Activated CD4-positive, alpha-beta T cell treated with anti-CD3 and anti-CD28 coated beads for 48 hours (primary cell): ENCODE measurements around the gene SORBS2.
A peak's percentile ranks its signal among the peaks of the same experiment; 100 is the strongest.

Source experiments
- DNase-seq: peaks from one replicate; pipeline ENCODE4 v3.0.0-alpha.2; 2020

Gene SORBS2

DNA sequence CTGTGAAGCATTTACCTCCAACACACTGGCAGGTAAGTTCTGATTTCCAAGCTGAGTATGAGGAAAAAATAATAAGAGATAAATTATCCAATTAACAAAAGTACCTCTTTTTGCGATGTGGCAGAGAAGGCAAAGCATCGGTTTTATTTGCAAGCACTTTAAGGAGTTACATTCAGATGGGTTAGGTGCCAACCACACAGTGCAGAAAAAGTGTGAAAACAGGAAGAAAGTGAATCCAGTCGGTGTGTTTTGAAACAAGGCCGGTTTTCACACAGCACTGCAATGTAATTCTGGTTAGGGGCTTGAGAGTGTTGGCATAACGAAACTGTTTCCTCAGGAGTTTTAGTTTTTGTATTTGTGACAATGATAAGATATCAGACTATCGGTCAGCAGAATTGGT, 145.8 kb downstream of the SORBS2 start:
- DNase-seq: no peak

DNA sequence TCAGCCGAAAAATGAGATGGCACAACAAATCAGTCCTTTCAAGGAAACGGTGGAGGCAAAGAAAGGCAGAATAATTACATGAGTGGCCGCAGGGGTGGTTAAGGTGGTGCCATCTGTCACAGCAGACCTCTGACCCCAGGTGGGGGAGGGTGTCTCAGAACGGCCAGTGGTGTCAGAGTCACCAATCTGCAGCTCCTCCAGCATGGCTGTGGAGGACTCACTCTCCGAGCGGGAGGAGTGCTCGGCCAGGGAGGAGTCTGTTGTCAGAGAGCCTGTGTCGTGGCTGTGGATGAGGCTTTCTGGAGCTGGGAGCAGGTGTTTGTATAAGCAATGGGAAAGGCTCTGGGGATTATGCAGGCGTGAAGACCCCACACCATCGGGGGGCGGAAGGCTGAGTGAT, 146.3 kb downstream of the SORBS2 start:
- no peak for DNase-seq

DNA sequence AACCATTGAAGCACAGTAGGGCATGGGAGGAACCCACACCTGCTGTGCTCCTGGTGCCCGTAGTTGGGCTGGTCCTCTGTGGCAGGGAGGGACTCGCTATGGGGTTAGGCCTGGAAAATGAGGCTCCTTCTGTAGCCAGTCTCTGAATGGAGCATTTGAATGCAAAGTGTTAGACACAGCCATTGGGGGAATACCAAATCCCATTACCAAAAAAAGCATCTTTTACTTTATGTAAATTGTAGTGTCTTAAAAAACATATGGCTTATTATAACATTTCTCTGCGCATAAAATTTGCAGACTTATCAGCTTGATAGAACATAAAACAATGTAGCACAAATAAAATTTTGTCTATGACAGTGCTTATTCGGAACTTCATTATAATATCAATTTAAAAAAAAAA, 147.5 kb downstream of the SORBS2 start:
- DNase-seq: no peak

DNA sequence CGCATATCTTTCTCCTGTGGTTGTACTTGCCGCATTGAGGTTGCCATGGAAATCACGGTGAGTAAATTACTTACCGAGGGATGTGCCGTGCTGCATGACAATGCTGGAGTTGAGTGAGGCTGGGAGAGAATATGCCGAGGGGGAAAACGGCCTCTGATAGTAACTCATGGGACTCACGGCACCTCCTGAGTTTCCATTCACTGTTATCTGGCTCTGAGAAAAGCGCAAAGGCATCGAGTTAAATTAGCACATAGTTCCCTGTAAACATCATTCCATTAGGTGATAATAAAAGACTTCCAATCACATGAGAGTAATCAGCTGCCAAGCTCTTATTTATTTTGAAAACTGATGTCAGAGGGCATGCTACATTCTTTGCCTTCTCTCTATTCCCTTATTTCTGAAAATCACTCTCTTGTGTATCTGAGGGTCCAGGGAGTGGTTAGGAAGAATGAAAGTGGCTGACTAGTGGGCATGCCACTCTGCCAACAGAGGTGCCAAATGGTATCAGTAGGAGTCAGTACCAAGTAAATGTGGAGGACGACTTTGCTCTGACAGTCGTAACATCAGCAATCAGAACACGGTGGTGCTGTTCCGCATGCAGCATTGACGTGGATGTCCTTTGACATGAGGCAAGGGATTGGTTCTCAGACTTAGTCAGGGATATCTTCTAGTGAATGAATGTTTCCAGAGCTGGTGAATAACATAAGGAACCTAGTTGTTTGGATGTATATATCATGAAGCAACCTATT, 149.8 kb downstream of the SORBS2 start:
- no peak for DNase-seq

DNA sequence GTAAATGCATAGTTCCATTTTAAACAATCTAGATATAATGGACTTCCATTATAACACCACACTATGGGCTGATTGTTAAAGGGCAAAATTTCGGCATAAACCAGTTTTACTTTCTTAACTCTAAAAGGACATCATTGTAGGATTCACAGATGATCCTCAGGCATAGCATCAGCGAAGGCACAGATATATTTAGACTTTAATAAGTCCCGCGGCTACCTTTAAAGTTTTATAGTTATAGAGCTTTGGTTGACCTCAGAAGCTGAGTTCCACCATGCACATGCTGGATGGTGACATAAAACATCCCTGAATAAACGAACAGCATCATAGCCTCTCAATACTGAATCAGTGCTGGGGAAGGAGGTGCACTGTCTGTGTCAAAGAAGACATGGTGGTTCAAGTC, 151.7 kb downstream of the SORBS2 start:
- DNase-seq: no peak

DNA sequence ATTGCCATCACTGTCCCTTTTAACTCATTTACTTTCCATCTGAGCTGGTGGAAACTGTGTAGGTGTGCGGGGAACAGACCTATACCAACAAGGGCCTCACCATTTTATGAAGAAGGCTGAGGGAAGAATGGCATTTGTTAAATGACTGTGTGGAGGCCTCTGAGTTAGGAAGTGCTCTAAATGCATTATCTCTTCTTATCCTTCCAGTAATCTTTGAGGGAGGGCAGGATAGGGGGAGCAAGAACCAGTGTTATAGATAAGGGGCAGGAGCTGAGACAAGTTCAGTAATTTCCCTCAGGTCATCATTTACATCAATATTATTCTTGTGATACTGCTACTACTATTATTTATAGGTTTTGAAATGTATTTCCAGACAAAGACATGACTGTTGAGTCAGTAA, 154.3 kb downstream of the SORBS2 start:
- no peak for DNase-seq

DNA sequence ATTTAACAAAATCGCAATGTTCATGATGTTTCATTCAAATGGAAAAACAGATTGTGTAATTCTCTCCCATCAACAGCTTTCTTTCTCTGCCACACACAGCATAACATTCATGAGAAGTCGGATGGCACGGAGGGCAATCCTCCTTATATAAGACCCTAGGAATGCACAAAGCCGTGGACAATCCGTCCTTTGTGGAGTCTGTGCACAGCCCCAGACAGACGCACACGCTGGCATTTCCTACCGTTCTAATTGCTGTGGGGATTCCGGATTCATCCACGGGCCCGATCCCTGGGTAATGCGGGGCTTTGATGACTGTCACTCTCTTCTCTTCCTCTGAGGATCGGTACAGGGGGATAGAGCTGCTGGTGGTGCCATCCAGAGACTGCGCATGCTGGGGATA, 154.8 kb downstream of the SORBS2 start:
- DNase-seq: no peak

DNA sequence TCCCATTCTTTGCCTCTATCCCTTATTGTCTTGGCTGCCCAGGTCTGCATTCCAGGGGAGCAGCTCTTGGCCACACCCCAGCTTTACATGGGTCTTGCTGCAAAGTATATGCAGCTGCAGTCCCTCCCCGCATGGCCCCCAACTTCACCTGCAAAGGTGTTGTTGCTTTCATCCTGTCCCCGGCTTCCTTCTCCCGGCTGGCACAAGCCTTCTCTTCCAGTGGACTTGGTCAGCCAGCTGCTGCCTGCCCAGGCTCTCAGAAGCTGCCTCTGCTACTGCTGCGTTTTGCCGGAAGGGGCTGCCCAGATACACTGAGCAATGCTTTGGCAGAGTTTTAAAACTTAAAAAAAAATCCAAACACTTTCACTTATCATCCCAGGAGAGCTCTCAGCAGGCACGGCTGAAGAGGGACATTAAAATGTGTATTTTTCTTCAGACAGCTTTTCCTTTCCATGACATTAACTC, 155.5 kb downstream of the SORBS2 start:
- no peak for DNase-seq

DNA sequence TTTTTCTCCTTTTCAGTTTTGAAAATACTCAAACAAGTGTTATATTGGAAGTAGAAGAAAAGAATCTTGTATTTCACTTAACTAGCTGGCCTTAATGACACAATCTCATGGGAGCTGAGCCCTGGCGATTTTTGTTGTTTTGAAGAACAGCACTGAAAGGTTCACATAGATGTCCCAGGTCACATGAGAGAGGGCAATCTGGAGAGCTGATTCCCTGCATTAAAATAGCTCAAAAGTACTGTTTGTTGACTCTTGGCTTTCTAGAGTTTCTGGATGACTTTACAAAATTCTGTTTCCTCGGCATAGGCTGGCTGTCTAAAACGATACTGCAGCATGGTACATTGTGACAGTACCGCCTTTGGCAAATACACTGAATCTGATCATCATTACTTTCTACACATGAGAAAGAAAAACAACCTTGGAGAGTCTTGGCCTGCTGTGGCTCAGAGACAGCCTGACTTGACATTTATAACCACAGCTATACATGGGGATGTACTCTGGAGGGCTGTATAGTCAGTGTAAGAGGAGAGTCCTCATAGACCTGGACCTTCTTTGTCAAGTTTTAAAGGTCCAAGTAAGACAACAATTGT, 156.9 kb downstream of the SORBS2 start:
- DNase-seq: no peak

DNA sequence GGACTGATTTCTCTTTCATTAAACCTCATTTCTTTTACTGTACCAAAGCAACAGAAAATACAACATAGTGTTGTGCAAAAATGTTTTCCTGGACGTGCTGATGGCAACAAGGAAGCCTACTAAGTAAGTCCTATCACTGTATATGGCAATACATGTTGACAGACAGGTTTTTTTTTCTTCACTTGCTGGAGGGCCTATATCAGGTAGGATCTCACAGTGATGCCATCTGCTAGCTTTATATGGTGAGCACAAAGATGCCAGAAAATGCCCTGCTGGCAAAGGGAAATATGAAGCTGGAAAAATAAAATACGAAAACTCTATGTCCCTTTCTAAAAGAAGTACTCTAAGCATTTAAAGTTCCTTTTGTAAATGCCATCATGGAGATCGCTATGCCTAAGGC, 157.7 kb downstream of the SORBS2 start:
- no peak for DNase-seq

DNA sequence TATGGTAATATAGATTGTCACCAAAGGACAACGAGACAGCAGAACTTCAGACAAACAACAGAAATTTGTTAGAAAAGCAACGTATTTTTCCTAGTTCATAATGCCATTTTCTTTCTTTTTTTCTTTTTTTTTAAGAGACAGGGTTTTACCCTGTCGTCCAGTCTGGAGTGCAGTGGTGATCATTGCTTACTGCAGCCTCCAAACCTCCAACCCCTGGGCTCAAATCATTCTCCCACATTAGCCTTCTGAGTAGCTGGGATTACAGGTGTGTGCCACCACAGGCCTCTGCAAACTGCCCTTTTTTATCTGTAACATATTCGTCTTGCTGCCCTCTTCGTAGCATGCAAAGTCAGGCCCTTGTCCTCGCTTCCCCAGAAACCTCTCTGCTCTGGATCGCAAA, 160.1 kb downstream of the SORBS2 start:
- no peak for DNase-seq

DNA sequence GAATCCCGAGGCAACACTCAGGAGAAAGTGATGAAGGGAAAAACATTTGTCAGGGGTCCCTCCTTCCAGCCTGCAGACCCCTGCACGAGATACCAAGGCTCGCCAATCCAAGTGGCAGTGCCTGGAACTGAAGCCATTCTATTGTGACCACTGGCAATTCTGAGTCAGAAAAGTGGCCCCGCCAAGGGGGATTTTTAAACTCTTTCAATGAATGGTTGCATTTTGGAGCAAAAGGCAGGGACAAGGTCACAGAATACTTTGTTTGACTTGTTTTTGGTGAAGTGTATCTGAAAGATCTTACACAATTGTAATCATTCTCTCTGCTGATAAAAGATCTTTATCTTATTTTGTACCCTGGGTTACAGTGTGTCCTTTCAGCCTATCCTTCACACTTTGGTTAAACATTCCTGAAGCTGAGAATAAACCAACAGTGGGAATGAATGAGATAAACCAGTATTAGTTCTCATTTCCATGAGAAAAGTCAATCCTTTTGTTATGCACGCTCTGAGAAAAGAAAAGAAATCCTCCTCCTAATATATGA, 160.8 kb downstream of the SORBS2 start:
- DNase-seq: no peak

DNA sequence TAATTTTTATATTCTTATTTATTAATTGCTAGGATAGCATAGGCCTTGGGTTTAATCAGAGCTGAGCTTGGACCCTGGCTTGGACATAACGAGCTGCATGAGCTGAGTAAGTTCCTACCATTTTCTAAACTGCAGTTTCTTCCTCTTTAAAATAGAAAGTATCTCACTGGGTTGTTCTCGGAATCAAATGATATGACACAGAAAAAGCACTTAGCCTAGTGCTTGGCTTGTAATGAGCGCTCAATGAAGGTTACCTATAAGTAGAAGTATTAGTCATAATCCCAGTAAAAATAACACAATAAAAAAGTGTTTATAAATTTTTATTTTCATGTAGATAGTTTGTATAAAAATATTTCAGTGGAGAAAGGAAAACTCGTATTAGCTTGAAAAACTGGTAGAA, 163.4 kb downstream of the SORBS2 start:
- no peak for DNase-seq

DNA sequence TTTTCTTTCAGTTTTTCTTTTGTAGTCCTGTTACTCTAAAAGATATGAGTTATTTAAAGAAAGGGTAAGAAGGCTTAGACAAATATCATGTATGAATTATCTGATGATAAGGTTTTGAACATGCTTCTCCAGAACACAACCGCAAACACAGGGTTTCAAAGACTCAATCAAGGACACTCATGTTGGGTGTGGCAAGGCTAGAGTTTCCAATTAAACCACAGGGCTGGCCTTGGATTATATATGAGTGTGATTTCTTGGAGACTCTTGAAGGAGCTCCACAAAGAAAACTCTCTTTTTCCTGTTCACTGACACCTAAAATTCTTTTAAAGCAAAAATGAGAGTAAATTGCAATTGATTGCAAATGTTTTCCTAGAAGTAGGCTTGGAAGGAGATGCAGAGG, 166.6 kb downstream of the SORBS2 start:
- DNase-seq: no peak

DNA sequence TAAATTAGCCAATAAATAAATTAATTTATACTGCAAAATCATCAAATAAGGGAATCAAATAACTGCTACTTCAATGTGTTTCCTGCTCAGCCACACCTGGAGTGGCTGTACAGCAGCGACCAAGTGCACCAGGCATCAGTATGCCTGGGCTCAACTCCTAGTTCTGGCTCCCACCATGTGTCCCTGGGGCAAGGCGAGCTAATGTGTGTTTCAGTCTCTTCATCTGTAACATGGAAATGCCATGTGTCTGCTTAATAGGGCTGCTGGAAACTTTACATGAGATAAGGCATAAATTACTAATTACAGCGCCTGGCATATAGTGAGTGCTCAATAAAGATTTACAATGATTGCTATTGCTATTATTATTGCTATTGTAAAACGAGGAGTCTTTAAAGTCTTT, 167.6 kb downstream of the SORBS2 start:
- DNase-seq: no peak

DNA sequence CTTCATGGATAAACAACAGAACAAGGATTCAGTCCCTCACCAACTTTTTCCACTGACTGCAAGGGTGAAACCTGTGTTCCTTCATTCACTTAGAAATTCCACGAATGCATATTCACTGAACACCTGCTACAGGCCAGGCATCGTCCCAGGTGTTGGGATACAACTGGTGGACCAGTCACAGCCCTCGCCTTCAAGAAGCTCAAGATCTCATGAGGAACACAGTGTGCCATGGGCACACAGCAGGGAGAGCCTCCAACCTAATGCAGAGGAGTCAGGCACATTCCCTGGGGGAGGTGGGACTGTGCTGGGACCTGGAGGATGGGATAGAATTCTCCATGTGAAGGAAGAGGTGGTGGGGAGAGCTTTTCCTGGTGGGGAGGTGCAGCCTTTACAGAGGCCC, 169.1 kb downstream of the SORBS2 start:
- no peak for DNase-seq

DNA sequence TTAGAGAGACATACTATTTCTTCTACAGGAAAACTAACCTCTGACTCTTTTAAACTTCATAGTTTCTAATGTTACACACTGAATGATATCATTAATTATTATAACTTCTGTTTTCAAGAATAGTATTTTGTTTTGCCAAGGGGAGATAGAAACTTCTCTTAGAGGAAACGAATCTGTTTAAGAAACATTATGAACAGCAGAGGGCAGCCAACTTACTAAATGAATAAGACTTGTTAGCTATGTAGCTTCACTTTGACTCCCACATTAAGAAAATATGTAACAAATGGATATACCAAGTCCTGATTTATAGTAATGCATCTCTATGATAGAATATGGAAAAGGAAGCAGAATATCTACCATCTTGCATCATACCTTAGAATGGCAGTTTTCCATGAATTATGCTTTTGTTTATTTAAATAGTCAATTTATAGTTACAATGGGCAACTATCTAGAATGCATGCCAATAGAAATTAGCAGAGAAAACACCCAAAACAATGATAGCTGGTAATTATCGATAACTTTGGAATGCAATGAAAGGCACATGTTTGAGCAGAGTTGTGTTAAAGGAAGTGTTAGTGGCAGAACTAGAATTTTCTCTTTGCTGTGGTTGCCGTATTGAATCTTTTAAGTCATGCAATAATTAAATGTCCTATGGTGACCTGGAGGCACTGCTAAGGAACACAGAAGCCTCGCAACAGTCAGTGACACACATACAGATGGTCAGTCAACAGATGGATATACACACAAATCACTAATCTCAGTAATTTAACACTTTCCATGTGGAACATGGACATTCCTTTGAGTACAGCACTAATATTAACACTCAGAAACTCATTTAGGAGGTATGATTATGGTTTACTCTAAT, 171.0 kb downstream of the SORBS2 start:
- no peak for DNase-seq

DNA sequence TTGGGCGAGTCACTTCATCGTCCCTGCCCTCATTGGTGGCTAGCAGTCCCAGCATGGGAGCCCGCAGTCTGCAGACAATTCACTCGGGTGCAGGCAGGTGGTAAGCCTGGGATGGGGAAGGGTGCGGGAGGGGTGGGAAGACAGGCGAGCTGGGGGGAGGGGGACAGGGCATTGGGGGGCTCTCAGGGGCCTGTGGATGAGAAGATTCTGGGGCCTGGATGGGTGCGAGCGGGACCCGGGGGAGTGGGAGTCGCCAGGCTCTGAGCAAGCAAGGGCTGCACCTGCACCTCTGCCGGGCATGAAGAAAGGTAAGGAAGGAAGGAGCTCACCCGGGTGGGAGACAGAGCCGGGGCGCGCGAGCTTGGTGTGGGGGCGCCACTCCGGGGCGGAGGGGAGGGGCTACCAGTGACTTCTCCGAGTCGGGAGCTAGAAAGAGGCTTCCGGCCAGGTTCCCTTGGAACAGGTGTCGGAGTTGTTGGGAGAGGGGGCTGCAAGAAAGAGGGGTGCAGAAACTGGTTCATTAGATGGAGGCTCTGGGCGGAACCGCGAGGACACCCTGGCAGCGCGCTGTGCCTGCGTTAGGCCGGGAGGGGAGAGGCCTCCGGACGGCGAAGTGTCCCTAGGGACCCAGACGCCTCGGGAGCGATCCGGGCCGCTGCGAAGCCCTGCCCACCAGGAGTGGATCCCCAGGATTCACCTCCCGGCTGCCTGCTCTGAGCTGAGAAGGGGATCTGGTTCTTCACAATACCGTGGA, 173.3 kb downstream of the SORBS2 start:
- DNase-seq: no peak

DNA sequence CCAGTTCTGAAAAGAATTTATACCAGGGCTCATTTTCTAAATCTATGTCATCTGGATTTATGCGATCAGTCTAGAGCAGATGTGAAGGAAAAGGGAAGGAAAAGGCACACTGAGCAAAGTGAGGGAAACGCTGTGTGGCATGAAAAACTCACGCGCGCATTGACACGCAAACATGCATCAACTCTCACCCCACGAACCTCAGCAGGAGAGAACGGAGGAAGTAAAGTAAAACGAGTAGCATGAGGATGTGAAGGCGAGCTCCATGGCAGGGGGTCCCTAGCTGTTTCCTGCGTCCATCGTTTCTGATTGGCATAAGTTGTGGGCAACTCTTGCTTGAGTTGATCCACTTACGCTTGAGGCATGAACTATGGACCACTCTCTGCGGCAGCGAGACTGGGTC, 173.9 kb downstream of the SORBS2 start:
- no peak for DNase-seq

DNA sequence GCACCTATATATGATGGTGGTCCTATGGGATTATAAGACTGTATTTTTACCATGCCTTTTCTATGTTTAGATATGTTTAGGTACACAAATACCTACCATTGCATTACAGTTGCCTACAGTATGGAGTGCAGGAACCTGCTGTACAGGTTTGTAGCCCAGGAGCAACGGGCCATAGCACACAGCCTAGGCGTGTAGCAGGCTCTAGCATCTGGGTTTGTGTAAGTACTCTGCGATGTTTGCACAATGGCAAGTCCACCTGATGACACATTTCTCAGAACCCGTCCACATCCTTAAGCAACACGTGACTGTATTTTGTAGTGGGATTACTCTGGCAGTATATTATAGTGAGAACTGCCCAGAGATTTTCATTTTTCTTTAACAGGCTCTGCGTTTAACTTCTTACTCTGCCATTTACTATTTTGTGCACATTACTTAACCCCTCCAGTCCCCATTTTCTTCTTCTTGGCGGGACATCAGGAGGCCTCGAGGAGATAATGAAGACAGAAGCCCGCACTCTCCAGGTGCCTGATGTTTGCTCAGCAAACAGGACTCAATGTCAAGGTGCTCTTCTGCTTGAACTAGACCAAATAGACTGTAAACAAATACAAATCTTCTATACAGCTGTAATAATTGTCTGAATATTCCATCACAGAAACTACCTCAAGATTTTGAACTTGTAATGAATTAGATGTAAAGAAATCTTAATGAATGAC, 174.7 kb downstream of the SORBS2 start:
- no peak for DNase-seq

DNA sequence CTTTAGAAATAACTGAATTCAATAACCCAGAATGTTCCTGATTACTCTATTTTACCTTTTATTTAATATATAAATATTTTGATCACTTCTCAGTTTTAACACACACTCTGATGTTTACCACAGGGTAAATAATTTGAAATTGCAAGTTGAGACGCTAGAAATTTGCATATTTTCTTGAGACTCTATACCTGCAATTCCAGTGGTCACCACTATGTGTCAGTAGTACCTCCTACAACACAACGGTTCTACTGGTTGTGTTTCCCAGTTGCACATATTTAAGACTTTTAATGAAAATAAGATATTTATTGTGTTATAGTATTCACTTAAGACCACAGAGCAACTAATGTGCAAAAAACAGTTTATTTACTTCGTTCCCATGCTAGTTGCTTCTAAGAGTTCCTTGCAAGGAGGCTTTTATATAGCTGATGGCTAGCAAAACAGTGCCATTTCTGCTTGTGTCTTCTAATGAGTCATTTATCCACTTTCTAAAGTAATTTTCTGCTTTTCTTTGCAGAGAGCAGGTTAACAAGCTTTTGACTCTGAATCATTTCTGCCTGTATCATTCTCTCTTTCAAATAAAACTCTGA, 177.8 kb downstream of the SORBS2 start:
- peak; percentile 18 for DNase-seq

DNA sequence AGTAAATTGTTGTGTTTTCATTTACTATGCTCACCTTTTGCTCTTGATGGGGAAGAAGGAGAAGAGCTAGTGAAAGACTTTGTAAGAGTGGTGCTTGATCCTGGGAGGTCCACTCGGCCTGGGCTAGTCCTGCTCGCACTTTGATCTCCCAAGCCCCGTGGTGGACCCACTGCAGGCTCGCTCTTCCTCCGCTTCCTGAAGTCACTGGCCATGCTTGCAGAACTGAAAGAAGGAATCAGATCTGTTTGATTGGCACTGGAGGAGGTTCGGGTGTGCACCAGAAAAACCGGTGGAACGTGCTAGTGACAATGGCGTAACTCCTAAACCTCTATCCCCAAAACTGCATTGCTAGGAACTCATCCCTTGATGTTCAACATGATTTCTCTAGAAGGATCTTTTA, 185.2 kb downstream of the SORBS2 start:
- DNase-seq: no peak
